K562 (cell line): ENCODE measurements around the gene SPEG. TPM values are rescaled to one million over a fixed set of nuclear protein-coding genes. Genes with fewer than 3 reads are reported as not detected.
A peak's percentile ranks its signal among the peaks of the same experiment; 100 is the strongest.

Source experiments
- BCLAF1 ChIP-seq, 2 experiments: fragments of 450-650 bp in 1 of 2; IDR thresholded peaks; 2 replicates each; pipeline ENCODE4 v1.6.1; 2011 to 2017; ENCODE audit warnings: low read depth in 2 of 2, antibody characterized with exemption in 1 of 2, borderline replicate concordance in 1 of 2, low read length in 1 of 2, mild to moderate bottlenecking in 1 of 2, mixed read lengths in 1 of 2; ENCODE audit not compliant: control insufficient read depth in 1 of 2
- DACH1 ChIP-seq: fragments of 450-650 bp; IDR thresholded peaks from 2 replicates; pipeline ENCODE4 v1.6.1; 2018; ENCODE audit not compliant: partially characterized antibody
- ELF1 ChIP-seq: fragments of 200-800 bp; sonication (Bioruptor generic); IDR thresholded peaks from 2 replicates; pipeline ENCODE4 v1.6.1; 2016; ENCODE audit warnings: missing genetic modification characterization, missing compliant biosample characterization
- HEY1 ChIP-seq: fragments of 250-450 bp; sonication (Bioruptor Pico); IDR thresholded peaks from 2 replicates; pipeline ENCODE4 v1.5.0; 2020; ENCODE audit warnings: mild to moderate bottlenecking, moderate library complexity, borderline replicate concordance
- HNRNPH1 ChIP-seq: fragments of 200-400 bp; formaldehyde crosslinking; optimal IDR thresholded peaks from 2 replicates; pipeline ENCODE3; 2017; ENCODE audit warnings: low read depth, mild to moderate bottlenecking, low read length, moderate library complexity
- HNRNPUL1 ChIP-seq: fragments of 200-400 bp; formaldehyde crosslinking; IDR thresholded peaks from 2 replicates; pipeline ENCODE4 v1.6.1; 2017; ENCODE audit warnings: low read length
- KDM2B ChIP-seq: fragments of 250-450 bp; sonication (Bioruptor Pico); IDR thresholded peaks from 2 replicates; pipeline ENCODE4 v1.8.0; 2021; ENCODE audit warnings: mild to moderate bottlenecking, moderate library complexity
- MEF2A ChIP-seq: IDR thresholded peaks from 2 replicates; pipeline ENCODE4 v1.6.1; 2011; ENCODE audit warnings: low read depth, mild to moderate bottlenecking, low read length, moderate library complexity; ENCODE audit not compliant: control insufficient read depth
- SREBF1 ChIP-seq: fragments of 150-350 bp; IDR thresholded peaks from 2 replicates; pipeline ENCODE4 v1.6.1; 2014; ENCODE audit warnings: antibody characterized with exemption, low read depth, low read length, borderline replicate concordance
- STAG1 ChIP-seq: sonication (generic); formaldehyde crosslinking; IDR thresholded peaks from 2 replicates; pipeline ENCODE4 v1.5.0; 2020; ENCODE audit warnings: missing genetic modification reagents, borderline replicate concordance
- XRCC3 ChIP-seq: fragments of 450-650 bp; IDR thresholded peaks from 2 replicates; pipeline ENCODE4 v1.6.1; 2017; ENCODE audit warnings: mild to moderate bottlenecking, moderate library complexity
- ZNF124 ChIP-seq: sonication (generic); formaldehyde crosslinking; IDR thresholded peaks from 2 replicates; pipeline ENCODE4 v1.8.1; 2022; ENCODE audit warnings: missing genetic modification reagents
- ZNF175 ChIP-seq: fragments of 200-800 bp; sonication (Bioruptor generic); IDR thresholded peaks from 2 replicates; pipeline ENCODE4 v1.6.1; 2016; ENCODE audit warnings: low read depth, mild to moderate bottlenecking, missing genetic modification characterization, missing compliant biosample characterization
- ZNF282 ChIP-seq: sonication (generic); formaldehyde crosslinking; IDR thresholded peaks from 2 replicates; pipeline ENCODE4 v1.8.1; 2023; ENCODE audit warnings: missing genetic modification reagents
- ZNF407 ChIP-seq: fragments of 450-650 bp; IDR thresholded peaks from 2 replicates; pipeline ENCODE4 v1.6.1; 2016; ENCODE audit warnings: low read depth
- ZNF830 ChIP-seq: fragments of 250-450 bp; sonication (Bioruptor Pico); IDR thresholded peaks from 2 replicates; pipeline ENCODE4 v1.5.0; 2021; ENCODE audit warnings: mild to moderate bottlenecking
- polyA plus RNA-seq, 8 experiments: library from polyadenylated mRNA; depleted of rRNA in 4 of 8; stranded (reverse) in 5 of 8; unstranded in 3 of 8; fragments of >200 nt; fragmentation: Nextera tagmentation in 2 of 8; fragmentation: Illumina TruSeq in 1 of 8; extraction: Ambion mirVana in 2 of 8; extraction: Trizol in 1 of 8; gene quantifications; 2 replicates each; pipeline versions ENCODE4 v1.2.1 to v1.2.3, GENCODE V29; 2011 to 2014; ENCODE audit warnings: inconsistent platforms in 1 of 8, missing spikeins in 1 of 8
- total RNA-seq, 7 experiments: library from RNA; depleted of rRNA in 6 of 7; stranded (reverse); fragments of >200 nt in 6 of 7; fragmentation: Illumina TruSeq in 2 of 7; extraction: Trizol in 2 of 7; gene quantifications; 2 replicates each; pipeline versions ENCODE4 v1.2.1 to v1.2.3, GENCODE V29; 2011 to 2021; ENCODE audit warnings: low replicate concordance in 1 of 7

SPEG gene
- total and polyA plus RNA-seq, 9 of the 15 experiments (the other 6 are each of a cell fraction or from before 2014, with no cell fraction given) = 0.49 to 8.7 (median 3.0) TPM

GRCh38 chr2:219514196-219514761, 79.6 kb downstream of the SPEG start, which contains the start of gene ASIC4 (continued):
- TF ChIP-seq BCLAF1 (IDR thresholded peaks at IDR 0.05; ENCODE audit: borderline replicate concordance in 1 of 2, control insufficient read depth in 1 of 2, low read depth in 2 of 2, low read length in 1 of 2) (0 out of 4 replicates have a peak, but pooled peaks of 1 of the 2 experiments have one; percentile 35), DACH1 (peak; percentile 91), ZNF407 (no peak), MEF2A (peak; percentile 33; the same call in 1 of the 2 replicates), ELF1 (tag) (no peak), HEY1 (CRISPR knock-in tag) (peak; percentile 81; the same call in 1 of the 2 replicates), XRCC3 (no peak), SREBF1 (no peak), STAG1 (CRISPR knock-in tag) (no peak), HNRNPUL1 (no peak), ZNF175 (CRISPR knock-in tag) (0 out of 2 replicates have a peak, but pooled peaks have one; percentile 29), ZNF282 (CRISPR knock-in tag) (no peak), HNRNPH1 (no peak), KDM2B (CRISPR knock-in tag) (no peak), ZNF830 (no peak), ZNF124 (CRISPR knock-in tag) (no peak)
